ENCODE data around the gene FLT1. TPM values are rescaled to one million over a fixed set of nuclear protein-coding genes. Genes with fewer than 3 reads are reported as not detected.

The FLT1 gene
- total RNA-seq, 1 donor from 2014 or later, result 46.0 TPM

DNA sequence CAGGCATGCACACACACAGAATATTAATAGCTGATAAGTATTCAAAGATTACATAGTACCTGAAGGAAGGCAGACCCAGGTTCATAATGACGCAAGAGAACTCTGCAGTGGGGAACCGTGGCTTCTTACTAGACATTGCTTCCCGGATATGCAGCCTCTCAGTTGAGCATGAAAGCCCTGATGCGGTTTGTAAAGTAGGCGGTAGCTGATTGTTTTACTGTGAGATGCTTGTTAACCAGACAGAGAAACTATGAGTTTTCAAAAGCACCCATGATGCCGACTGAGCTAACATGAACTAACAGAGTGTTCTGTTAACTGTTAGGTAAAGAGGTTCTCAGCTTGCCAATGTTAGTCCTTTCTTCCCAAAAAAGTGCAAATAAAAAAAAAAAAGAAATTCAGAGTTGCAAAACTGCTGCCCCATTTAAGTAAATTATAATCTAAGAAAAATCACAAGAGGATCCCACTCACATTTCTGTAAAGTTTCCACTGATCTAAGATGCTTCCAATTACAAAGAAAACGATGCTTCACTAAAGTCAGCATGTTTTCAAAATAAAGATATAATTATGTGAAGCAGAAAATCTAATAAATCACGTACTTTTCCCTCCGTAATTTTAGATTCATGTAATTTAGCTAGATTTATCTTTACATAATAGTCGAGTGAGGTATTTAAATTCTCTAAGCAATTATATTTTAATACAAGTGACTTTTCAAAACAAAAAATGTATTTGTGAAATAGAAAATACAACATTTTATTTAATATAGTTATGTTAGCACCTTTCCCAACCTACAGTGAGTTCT lies 2.2 kb downstream of the FLT1 start:
- DNase-seq (ENCODE audit: low spot score in 2 of 2), result no peak
- Histone ChIP-seq H3K9me3 (no peaks in the 10 kb centered on the region), H3K4me1 (peaks cover 11 to 18% of the 10 kb centered on the region in 2 donors), H3K36me3 (no peaks in the 10 kb centered on the region), H3K27me3 (peaks cover 5% of the 10 kb centered on the region), H3K27ac (no peak overlapping the region), H3K4me3 (peak overlapping the region; percentile 1 to 68)
- intact Hi-C loops (cut with DNase I), result no loop called here
- TF ChIP-seq, protein P1, sequence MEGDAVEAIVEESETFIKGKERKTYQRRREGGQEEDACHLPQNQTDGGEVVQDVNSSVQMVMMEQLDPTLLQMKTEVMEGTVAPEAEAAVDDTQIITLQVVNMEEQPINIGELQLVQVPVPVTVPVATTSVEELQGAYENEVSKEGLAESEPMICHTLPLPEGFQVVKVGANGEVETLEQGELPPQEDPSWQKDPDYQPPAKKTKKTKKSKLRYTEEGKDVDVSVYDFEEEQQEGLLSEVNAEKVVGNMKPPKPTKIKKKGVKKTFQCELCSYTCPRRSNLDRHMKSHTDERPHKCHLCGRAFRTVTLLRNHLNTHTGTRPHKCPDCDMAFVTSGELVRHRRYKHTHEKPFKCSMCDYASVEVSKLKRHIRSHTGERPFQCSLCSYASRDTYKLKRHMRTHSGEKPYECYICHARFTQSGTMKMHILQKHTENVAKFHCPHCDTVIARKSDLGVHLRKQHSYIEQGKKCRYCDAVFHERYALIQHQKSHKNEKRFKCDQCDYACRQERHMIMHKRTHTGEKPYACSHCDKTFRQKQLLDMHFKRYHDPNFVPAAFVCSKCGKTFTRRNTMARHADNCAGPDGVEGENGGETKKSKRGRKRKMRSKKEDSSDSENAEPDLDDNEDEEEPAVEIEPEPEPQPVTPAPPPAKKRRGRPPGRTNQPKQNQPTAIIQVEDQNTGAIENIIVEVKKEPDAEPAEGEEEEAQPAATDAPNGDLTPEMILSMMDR (IDR thresholded peaks at IDR 0.05), result no peak

DNA sequence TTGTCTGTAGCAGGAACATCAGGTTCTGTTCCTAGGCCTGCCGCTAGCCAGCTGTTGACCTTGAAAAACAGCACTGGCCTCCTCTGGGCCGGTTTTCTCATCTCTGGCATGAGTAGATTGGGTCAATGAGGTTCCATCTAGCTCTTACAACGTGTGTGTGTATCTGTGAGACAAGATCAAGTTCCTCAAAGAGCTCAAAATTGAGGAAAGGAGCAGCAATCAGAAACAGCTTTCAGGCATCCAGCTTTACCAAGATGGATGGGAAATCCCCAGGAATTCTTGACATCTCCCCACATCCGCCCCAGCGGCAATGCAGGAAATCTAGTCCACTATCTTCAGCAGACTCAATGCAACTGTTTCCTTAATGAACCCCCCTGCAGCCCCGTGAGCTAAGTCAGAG lies 4.9 kb downstream of the FLT1 start:
- intact Hi-C loops (cut with DNase I), result no loop called here
- no peak overlapping the region for H3K4me3 ChIP-seq
- H3K9me3 ChIP-seq, result no peaks in the 10 kb centered on the region
- peaks cover 5% of the 10 kb centered on the region for H3K27me3 ChIP-seq
- no peaks in the 10 kb centered on the region for H3K36me3 ChIP-seq
- TF ChIP-seq, protein P1 (IDR thresholded peaks at IDR 0.05), result no peak
- DNase-seq (ENCODE audit: low spot score in 2 of 2), result no peak
- H3K27ac ChIP-seq, result no peak overlapping the region
- H3K4me1 ChIP-seq, result peaks cover 11 to 13% of the 10 kb centered on the region in 2 donors

DNA sequence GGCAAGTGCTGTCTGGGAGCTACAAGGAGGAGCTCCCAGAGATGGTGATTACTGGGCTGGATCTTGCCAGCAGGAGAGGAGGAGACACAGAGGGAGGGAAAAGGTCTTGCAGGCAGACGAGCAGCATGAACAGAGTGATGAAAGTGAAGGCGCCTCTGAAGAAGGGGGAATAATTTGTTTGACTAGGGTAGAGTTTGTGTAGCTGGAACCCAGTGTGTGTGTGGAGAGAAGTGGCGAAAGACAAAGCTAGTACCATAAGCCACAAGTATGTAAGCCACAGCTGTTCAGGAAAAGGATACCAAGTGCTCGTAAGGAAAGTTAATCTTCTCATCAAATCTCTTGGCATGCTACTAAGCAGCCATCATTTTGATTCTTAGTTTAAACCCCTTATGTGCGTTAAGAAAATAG lies 5.4 kb downstream of the FLT1 start:
- DNase-seq (ENCODE audit: low spot score in 2 of 2), result no peak
- H3K36me3 ChIP-seq, result no peaks in the 10 kb centered on the region

DNA sequence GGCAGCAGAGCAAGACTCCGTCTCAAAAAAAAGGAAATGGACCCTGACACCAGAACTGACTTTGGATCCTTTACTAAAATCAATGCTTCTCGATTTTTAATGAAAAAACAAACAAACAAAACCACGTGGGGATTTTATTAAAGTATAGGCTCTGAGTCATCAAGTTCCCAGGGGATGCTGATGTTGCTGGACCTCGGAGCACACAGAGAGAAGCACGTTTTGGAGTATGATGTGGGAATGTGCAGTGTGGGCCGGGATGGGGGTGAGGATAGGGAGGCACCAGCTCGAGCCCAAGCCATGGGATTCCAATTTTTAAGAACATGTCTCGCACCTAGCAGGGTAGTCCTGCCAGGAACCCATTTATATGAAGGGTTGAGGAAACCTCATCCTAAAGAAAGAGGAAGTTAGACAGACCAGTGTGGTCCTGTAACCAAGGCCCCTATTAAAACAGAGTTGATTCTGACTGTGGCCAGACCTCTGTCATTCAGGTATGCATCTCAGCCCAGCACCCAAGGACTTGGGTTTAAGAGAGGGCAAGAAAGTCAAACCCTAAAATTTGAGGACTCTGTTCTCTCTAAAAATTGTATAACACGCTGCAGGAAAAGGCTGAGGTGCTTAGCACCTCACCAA lies 6.4 kb downstream of the FLT1 start:
- no peak overlapping the region for H3K4me3 ChIP-seq
- no peak for DNase-seq (ENCODE audit: low spot score in 2 of 2)
- peaks cover 5% of the 10 kb centered on the region for H3K27me3 ChIP-seq
- H3K9me3 ChIP-seq, result no peaks in the 10 kb centered on the region
- H3K4me1 ChIP-seq, result peaks cover 0 to 2% of the 10 kb centered on the region in 2 donors
- H3K36me3 ChIP-seq, result no peaks in the 10 kb centered on the region
- TF ChIP-seq, protein P1 (IDR thresholded peaks at IDR 0.05), result no peak
- no peak overlapping the region for H3K27ac ChIP-seq
- intact Hi-C loops (cut with DNase I), result no loop called here

More for the DNA sequence above, 5.4 kb downstream of the FLT1 start:
- TF ChIP-seq, protein P1 (IDR thresholded peaks at IDR 0.05), result no peak
- intact Hi-C loops (cut with DNase I), result no loop called here
- no peak overlapping the region for H3K4me3 ChIP-seq
- H3K4me1 ChIP-seq, result peaks cover 8 to 12% of the 10 kb centered on the region in 2 donors
- no peak overlapping the region for H3K27ac ChIP-seq
- H3K27me3 ChIP-seq, result peaks cover 5% of the 10 kb centered on the region
- H3K9me3 ChIP-seq, result no peaks in the 10 kb centered on the region

DNA sequence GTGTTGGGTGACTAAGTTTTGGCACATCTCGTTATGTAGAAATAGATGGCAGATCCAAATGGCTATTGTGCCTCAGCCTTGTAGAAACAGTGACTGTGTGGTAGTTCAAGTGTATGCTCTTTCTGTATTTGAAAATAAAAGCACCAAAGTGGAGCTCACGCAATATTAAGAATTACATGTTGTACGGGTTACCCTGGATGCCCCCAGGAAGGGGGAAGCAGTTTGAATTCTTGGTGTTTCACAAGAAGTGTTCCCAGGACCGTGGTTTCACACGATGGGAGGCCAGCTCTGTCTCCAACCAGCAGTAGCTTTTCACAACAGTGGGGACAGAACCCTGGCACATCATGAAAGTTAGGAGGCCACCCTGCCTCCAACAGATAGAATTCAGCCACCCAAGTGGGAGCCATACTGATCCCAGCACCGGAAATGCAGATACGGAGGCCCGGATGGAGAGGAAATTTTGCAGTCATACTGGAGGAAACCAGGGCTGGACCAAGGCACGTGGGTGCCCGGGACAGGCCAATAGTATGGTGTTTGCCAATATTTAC lies 8.9 kb downstream of the FLT1 start:
- DNase-seq (ENCODE audit: low spot score in 2 of 2), result no peak
- Histone ChIP-seq H3K4me3 (no peak overlapping the region), H3K27me3 (no peaks in the 10 kb centered on the region)

More for the DNA sequence above, 8.9 kb downstream of the FLT1 start:
- Histone ChIP-seq H3K36me3 (no peaks in the 10 kb centered on the region), H3K27ac (no peak overlapping the region), H3K4me1 (no peaks in the 10 kb centered on the region), H3K9me3 (no peaks in the 10 kb centered on the region)
- intact Hi-C loops (cut with DNase I), result no loop called here
- TF ChIP-seq, protein P1 (IDR thresholded peaks at IDR 0.05), result no peak

Measured in ascending aorta (tissue), 2 donors.